ENCODE data around the gene ZNHIT2. TPM values are rescaled to one million over a fixed set of nuclear protein-coding genes. Genes with fewer than 3 reads are reported as not detected.

ZNHIT2 gene
- total RNA-seq, 4 donors from 2014 or later: 10.3 to 30.7 (median 24.1) TPM

- ATAC-seq: no peak
- Histone ChIP-seq H3K27ac (no peak overlapping the region), H3K27me3 (no peaks in the 10 kb centered on the region), H3K36me3 (no peaks in the 10 kb centered on the region), H3K4me3 (no peak overlapping the region), H3K9me3 (no peaks in the 10 kb centered on the region), H3K4me1 (no peaks in the 10 kb centered on the region)
- DNase-seq: no peak
- intact Hi-C loops (cut with DNase I; ENCODE audit: low total_unique reads): no loop called here
- in situ Hi-C loops (cut with MboI; ENCODE audit: low sequenced_read_pairs in 4 of 4): no loop called here
- TF ChIP-seq POLR2A (IDR thresholded peaks at IDR 0.05): no peak
Measured at GRCh38 chr11:65160643-65161042, 43.1 kb upstream of the ZNHIT2 start.

- Histone ChIP-seq H3K4me3 (no peak overlapping the region), H3K9me3 (no peaks in the 10 kb centered on the region), H3K27ac (no peak overlapping the region), H3K27me3 (no peaks in the 10 kb centered on the region), H3K4me1 (no peaks in the 10 kb centered on the region), H3K36me3 (no peaks in the 10 kb centered on the region)
- ATAC-seq: no peak
- intact Hi-C loops (cut with DNase I; ENCODE audit: low total_unique reads) (no loop called here), in situ Hi-C loops (cut with MboI; ENCODE audit: low sequenced_read_pairs in 4 of 4) (no loop called here)
- no peak for DNase-seq
- no peak for TF ChIP-seq POLR2A (IDR thresholded peaks at IDR 0.05)
- TF ChIP-seq CTCF (IDR thresholded peaks at IDR 0.05 in 4 of 5, conservative IDR thresholded peaks at IDR 0.05 in 1 of 5): no peak
Measured at GRCh38 chr11:65159012-65159411, 41.5 kb upstream of the ZNHIT2 start.

- no peak for DNase-seq
- Histone ChIP-seq H3K36me3 (no peaks in the 10 kb centered on the region), H3K4me1 (no peaks in the 10 kb centered on the region), H3K27ac (no peak overlapping the region), H3K27me3 (no peaks in the 10 kb centered on the region), H3K4me3 (no peak overlapping the region), H3K9me3 (no peaks in the 10 kb centered on the region)
- TF ChIP-seq CTCF (IDR thresholded peaks at IDR 0.05 in 4 of 5, conservative IDR thresholded peaks at IDR 0.05 in 1 of 5): no peak
- no peak for TF ChIP-seq POLR2A (IDR thresholded peaks at IDR 0.05)
- intact Hi-C loops (cut with DNase I; ENCODE audit: low total_unique reads): no loop called here
- in situ Hi-C loops (cut with MboI; ENCODE audit: low sequenced_read_pairs in 4 of 4): no loop called here
- no peak for ATAC-seq
Measured at GRCh38 chr11:65157336-65157735, 39.8 kb upstream of the ZNHIT2 start.

GRCh38 chr11:65156926-65157325 is 39.4 kb upstream of the ZNHIT2 start:
- no peak for ATAC-seq
- TF ChIP-seq CTCF (IDR thresholded peaks at IDR 0.05 in 4 of 5, conservative IDR thresholded peaks at IDR 0.05 in 1 of 5) (no peak), POLR2A (IDR thresholded peaks at IDR 0.05) (no peak)

GRCh38 chr11:65156256-65156655 is 38.8 kb upstream of the ZNHIT2 start:
- no peaks in the 10 kb centered on the region for H3K9me3 ChIP-seq
- H3K36me3 ChIP-seq: no peaks in the 10 kb centered on the region
- DNase-seq (no peak), ATAC-seq (no peak)
- H3K27ac ChIP-seq: no peak overlapping the region
- H3K4me3 ChIP-seq: no peak overlapping the region
- no peaks in the 10 kb centered on the region for H3K27me3 ChIP-seq
- TF ChIP-seq POLR2A (IDR thresholded peaks at IDR 0.05): no peak
- no peak for TF ChIP-seq CTCF (IDR thresholded peaks at IDR 0.05 in 4 of 5, conservative IDR thresholded peaks at IDR 0.05 in 1 of 5)
- intact Hi-C loops (cut with DNase I; ENCODE audit: low total_unique reads) (no loop called here), in situ Hi-C loops (cut with MboI; ENCODE audit: low sequenced_read_pairs in 4 of 4) (no loop called here)
- peaks cover 1 to 3% of the 10 kb centered on the region in 2 donors for H3K4me1 ChIP-seq

More at GRCh38 chr11:65156926-65157325, 39.4 kb upstream of the ZNHIT2 start:
- no peaks in the 10 kb centered on the region for H3K9me3 ChIP-seq
- H3K27me3 ChIP-seq: no peaks in the 10 kb centered on the region
- intact Hi-C loops (cut with DNase I; ENCODE audit: low total_unique reads): no loop called here
- in situ Hi-C loops (cut with MboI; ENCODE audit: low sequenced_read_pairs in 4 of 4): no loop called here
- H3K27ac ChIP-seq: no peak overlapping the region
- no peak overlapping the region for H3K4me3 ChIP-seq
- H3K36me3 ChIP-seq: no peaks in the 10 kb centered on the region
- H3K4me1 ChIP-seq: no peaks in the 10 kb centered on the region
- DNase-seq: no peak

Data from gastrocnemius medialis (tissue), 4 donors.